Measurements from ENCODE around the gene TRIM8.

Gene TRIM8

GRCh38 chr10:102631525-102632393 is 12.5 kb upstream of the TRIM8 start:
- no peak for DNase-seq

GRCh38 chr10:102632394-102633111 is 11.7 kb upstream of the TRIM8 start:
- DNase-seq: peak in 2 of 56 donors; percentile 16 to 30

- DNase-seq: no peak
These were observed 11.0 kb upstream of the TRIM8 start for GRCh38 chr10:102633287-102633686.

- no peak for DNase-seq
These were observed 10.4 kb upstream of the TRIM8 start for GRCh38 chr10:102633848-102634247.

- no peak for DNase-seq
These were observed 9.6 kb upstream of the TRIM8 start for GRCh38 chr10:102634686-102635085.

GRCh38 chr10:102635377-102635776 is 8.9 kb upstream of the TRIM8 start:
- no peak for DNase-seq

GRCh38 chr10:102639537-102639936 is 4.7 kb upstream of the TRIM8 start:
- DNase-seq: no peak

- DNase-seq: no peak
These were observed 2.9 kb upstream of the TRIM8 start for GRCh38 chr10:102641402-102641801.

- peak; percentile 86 to 99 (median 98) for DNase-seq
These were observed 2.2 kb upstream of the TRIM8 start for GRCh38 chr10:102641880-102642735.

GRCh38 chr10:102642736-102643335 is 1.4 kb upstream of the TRIM8 start:
- DNase-seq: peak in 33 of 56 donors; percentile 31 to 82 (median 65)

GRCh38 chr10:102643336-102644065 is 778 bp upstream of the TRIM8 start:
- DNase-seq: peak in 50 of 56 donors; percentile 35 to 86 (median 72)

GRCh38 chr10:102644646-102645387 is 538 bp downstream of the TRIM8 start:
- peak in 51 of 56 donors; percentile 39 to 87 (median 75) for DNase-seq

GRCh38 chr10:102645388-102645740 is 1.1 kb downstream of the TRIM8 start:
- DNase-seq: peak in 48 of 56 donors; percentile 43 to 87 (median 74)

GRCh38 chr10:102645741-102646609 is 1.7 kb downstream of the TRIM8 start:
- peak in 38 of 56 donors; percentile 28 to 83 (median 68) for DNase-seq

- peak in 37 of 56 donors; percentile 28 to 78 (median 50) for DNase-seq
These were observed 2.5 kb downstream of the TRIM8 start for GRCh38 chr10:102646610-102647442.

GRCh38 chr10:102647443-102648268 is 3.4 kb downstream of the TRIM8 start:
- no peak for DNase-seq
